Left cardiac atrium (tissue), 4 donors: Measurements from ENCODE around the gene CCDC85B. TPM values are rescaled to one million over a fixed set of nuclear protein-coding genes. Genes with fewer than 3 reads are reported as not detected.

Experiments
- ATAC-seq, 2 donors: fragments of 200-7000 bp; cut with Tn5 transposase; one replicate each; pipeline ENCODE4 v1.9.1; 2020; ENCODE audit warnings: mild to moderate bottlenecking in 2 of 2, moderate library complexity in 2 of 2
- DNase-seq: peaks from one replicate; pipeline ENCODE4 v3.0.0-alpha.2; 2020
- intact Hi-C, 2 donors: fragments of 100-400 bp; cut with DNase I; formaldehyde crosslinking; loops; one replicate each; pipeline versions ENCODE4 v1.14.1 to v1.15.1; 2022 to 2023
- total RNA-seq, 2 donors: library from RNA; stranded (reverse); fragmentation: NEBNext Ultra II Directional; extraction: Animal tissue kit (Norgen Biotek cat#: 25700); gene quantifications; one replicate each; pipeline ENCODE4 v1.2.1, GENCODE V29; 2021
- donor health status: DM: no; HTN: yes; CAD: no.
- donor health status: DM: no; HTN: yes; CAD: no; lungs with severe emphysema.
- donor health status: DM: yes; HTN: yes; CAD: no.
- donor health status: Dilated cardiomyopathy.

Gene CCDC85B
- total RNA-seq, 2 donors from 2014 or later, result 45.8 to 63.5 TPM

DNA sequence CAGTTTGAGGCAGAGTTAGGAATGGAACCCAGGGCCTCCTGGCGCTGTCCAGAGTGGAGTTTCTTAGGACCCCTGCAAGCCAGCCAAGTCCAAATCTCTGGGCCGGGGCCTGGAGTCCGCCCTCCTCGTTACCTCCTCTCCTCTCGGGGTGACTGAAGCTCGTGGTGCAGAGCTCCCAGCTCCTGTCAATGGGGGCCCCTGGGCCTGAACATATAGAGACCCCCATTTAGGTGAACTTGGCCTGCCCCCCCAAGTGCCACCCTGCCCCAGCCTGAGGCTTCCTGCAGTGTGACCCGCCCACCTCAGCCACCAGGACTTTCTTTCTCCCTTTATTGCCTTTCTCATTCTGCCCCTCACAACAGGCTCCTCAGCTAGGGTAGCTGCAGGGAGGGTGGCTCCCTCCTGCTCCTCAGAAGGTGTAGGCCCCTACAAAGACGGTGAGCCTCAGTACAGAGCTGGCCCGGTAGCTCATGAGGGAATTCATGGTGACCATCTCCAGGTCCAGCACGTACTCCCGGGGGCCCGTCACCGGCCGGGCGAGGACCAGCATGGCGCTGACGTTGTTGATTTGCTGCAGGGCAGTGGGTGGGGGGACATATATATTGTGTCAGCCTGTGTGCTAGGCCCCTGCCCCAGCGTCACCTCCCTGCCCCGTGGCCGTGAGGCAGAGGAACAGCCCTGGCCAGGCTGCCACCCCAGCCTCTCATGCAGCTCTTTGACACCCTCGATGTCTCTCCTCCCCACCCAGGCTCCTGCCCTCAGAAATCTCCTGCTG, 23.8 kb upstream of the CCDC85B start:
- ATAC-seq (no peak), DNase-seq (peak; percentile 17)
- intact Hi-C loops, result no loop called here

DNA sequence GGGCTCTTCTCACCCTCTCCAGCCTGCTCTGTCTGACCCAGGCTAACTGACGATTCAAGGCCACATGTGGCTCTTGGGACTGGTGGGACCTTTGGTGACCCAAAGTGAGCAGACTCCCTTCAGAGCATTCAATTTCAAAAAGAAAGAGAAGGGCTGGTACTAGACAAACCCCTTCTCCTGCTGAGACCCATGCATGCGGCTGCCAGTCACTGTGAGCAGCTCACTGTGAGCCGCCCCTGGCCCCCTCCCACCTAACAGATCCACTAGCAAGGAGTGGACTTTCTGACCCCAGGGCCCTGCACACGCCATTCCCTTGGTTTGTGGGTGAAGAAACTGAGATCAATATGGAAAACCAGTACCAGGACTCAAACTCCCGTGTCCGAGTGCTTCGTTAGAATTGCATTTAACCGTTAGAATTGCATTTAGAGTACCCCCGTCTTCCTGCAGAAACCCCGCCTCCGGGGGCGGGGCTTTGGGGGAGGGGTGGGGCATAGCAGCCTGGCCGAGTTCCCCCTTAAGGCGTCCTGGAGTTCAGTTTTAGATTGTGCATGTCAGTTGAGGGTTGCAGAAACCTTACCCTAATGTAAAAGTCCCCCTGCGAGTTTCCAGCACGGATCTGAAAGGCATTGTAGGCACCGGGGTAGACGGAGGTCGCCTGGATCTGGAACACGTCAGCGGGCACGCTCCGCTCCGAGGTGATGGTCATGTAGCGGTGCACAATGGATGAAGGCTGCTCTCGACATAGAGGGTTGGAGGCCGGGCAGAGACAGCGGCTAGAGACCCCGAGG, 23.0 kb upstream of the CCDC85B start:
- intact Hi-C loops, result no loop called here
- DNase-seq (peak; percentile 33), ATAC-seq (no peak)

DNA sequence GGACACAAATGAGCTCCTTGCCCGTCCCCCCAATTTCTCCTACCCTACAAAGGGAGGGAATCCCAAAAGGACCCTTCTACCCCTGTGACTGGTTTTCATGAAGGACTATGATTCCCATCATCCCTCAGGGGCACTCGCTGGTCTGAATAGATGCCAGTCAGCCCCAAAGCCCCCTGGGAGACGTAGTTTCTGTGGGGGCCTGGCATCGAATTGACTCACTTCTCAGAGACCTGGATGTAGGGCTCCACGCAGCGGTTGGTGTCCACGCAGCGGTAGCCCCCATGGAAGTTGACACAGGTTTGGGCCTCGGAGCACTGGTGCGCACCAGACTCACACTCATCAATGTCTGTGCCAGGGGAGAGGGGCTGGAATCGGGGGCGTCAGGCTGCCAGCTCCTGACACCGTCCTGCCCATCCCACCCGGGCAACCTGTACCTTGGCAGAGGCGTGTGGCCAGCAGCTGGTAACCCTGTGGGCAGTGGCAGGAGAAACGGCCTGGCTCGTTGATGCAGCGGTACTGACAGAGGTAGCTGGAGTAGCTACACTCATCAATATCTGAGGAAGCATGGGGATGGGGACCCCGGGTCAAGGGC, 22.3 kb upstream of the CCDC85B start:
- DNase-seq (peak; percentile 20), ATAC-seq (no peak)
- intact Hi-C loops, result no loop called here

DNA sequence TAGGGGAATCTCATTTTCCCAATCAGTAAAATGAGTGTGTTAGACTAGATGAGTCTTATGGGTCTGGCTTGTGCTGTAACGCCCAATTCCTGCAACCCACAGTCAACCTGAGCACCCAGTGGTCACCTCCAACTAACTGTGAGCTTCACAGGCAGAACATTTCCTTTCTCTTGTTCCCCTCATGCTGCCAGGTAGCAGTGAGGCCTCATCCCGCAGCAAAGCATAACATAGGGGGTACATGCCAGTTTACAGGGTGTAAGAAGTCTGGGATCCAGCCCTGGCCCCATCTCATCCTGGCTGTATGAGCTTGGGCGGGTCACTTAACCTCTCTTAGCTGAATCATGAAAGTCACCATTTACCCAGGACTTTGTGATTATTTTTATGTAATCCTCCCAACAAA, 21.6 kb upstream of the CCDC85B start:
- DNase-seq (no peak), ATAC-seq (no peak)
- intact Hi-C loops, result no loop called here

DNA sequence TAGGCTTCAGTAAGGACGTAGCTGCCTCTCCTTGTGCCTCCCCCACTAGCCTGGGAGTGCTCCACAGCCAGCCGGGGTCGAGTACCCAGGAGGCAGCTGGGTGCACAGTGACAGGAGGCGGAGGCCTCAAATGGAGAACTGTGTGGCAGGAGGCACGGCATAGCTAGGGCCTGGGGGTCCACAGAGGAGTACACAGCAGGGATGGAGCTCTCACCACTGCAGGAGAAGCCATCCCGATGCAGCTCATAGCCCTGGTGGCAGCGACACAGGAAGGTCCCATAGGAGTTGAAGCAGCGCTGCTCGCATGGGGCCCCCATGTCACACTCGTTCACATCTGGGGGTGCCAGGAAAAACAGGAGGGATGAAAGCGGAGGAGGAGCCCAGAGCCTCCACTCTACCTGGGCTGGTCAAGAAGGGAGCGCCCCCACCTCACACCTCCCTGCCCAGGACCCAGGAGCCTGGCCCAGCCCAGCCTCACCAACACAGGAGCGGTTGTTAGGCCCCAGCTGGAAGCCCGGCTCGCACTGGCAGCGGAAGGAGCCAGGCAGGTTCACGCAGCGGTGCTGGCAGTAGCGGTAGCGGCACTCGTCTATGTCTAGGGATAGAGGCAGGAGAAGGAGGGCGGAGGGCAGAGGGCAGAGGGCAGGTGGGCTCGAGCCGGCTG, 20.7 kb upstream of the CCDC85B start:
- ATAC-seq (no peak), DNase-seq (no peak)
- intact Hi-C loops, result no loop called here

DNA sequence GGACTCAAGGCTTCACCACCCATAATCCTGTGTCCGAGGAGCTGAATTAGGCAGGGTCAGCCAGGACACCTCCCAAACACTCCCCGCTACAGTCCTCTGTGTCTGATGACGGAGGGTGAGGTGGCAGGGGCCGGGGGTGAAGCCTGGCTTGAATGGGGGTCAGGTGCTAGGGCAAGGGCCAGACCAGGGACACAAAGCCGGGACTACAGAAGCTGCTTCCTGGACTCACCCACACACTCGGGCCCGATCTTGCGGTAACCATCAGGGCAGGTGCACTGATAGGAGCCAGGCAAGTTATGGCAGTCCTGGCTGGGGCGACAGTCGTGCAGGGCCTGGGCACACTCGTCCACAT, 20.2 kb upstream of the CCDC85B start:
- ATAC-seq (no peak), DNase-seq (peak; percentile 27)
- intact Hi-C loops, result no loop called here

DNA sequence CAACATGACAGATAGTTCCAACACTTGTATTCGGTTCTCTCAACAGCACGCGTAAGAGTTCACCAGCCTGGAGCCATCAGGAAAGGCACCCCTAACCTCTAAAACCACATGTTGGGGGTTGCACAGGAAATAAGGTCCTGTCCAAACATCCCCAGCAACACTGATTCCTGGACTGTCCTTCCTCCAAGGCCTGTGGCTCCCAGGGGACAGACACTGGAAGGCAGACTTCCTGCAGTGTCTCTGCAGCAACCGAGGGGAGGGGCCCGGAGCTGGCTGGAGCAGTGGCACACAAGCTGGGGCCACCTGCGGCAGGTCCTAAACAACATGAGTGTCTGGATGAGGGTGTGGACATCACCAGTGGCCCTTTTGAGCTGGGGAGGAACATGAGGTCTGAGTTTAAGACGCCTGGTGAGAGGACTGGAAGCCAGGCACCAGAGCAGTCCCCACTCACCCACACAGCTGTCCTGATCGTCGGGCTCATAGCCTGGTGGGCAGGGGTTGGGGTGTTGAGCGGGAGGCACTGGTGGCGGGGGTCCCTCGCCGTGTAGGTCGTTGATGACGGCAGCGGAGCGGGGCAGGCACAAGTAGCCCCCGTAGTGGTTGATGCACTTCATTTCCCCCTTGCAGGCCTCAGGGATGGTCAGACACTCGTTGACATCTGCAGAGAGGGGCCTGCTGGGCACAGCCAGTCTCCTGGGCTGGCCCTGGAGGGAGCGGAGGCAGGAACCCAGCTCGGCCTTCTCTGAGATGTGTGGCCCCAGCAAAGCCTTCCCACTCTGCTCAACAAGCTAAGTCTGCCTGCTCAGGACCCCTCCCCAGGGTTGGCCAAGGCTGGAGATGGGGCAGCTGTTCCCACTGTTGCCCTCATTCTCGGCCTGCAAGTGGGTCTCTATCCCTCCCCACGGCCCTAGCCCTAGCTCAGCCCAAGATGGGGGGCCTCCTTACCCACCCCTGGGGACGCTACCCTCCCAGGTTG, 19.5 kb upstream of the CCDC85B start:
- ATAC-seq, result no peak
- no peak for DNase-seq
- intact Hi-C loops, result no loop called here

DNA sequence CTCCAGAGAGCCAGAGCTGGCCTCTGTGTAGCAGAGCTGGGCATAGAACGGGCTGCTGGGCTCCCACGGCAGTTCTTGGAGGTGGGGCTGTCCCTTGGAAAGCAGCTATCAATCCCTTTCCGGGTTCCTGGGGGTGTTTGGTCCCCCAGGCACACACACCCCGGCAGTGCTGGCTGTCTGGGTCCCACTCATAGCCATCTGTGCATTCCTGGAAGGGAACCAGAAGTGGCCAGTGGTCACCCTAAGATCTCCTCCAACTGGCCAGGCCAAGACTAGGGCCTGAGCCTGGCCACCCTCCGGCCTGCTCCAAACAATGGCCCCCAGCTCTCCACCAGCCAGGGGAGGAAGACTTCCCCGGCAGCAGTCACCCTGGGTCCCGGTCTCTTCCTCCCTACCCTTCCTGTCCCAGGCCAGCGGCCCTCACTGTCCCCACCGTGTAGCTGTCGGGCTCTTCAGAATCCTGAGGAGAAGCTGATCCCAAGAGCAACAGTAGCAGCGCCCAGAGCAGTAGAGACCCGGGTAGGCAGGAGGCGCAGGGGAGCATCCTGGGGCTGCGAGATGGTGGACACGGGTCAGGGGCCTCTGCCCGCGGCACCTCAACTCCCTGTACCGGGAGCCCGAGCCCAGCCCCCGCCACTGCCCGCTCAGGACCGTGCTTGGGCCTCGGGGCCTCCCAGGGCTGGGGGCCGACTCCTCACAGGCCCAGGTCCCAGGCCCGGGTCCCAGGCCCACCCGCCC, 18.5 kb upstream of the CCDC85B start:
- DNase-seq, result no peak
- ATAC-seq, result peak; percentile 5 to 6
- intact Hi-C loops, result no loop called here

DNA sequence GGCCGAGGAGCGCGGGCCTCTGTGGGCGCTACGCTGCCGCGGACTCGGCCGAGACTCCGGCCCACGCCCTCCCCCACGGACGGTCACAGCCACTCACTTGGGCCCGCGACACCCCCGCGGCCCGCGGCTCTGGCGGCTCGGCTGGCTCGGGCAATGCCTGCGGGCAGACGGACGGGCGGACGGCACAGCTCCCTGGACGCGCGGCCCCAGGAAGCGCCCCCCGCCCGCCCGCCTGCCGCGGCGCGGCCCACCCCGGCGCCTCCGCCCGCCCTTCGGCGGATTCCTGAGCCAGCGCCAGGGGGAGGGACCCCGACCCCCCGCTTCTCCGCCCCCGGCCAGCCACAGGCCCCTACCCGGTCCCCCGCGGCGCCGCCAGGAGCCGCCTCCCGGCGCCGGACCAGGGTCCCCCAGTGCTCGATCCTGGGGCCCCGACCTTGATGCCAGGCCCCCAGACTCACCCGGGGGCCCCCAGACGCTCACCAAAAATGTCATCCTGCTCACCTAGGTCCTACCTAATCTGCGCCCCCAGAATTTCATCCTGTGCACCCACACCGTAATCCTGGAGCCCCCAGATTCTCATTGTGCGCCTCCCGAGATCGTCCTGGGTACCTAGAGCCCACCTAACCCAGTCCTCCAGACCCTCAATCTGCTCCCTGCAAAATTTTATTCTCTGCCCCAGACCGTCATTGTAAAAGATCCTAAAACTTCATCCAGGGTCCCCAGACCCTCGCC, 17.7 kb upstream of the CCDC85B start, which contains the start of gene EFEMP2:
TSS of gene EFEMP2 (minus strand) at position 215 of the 732 bp plus-strand sequence. CDS start 446 bp downstream, outside the sequence.
- ATAC-seq (peak; percentile 50 to 64), DNase-seq (no peak)
- intact Hi-C loops, result loop anchor here in 1 of 2 donors (1.0 kb wide), 1 partner anchor 12 kb away; the partner anchor contains the start of gene MUS81

DNA sequence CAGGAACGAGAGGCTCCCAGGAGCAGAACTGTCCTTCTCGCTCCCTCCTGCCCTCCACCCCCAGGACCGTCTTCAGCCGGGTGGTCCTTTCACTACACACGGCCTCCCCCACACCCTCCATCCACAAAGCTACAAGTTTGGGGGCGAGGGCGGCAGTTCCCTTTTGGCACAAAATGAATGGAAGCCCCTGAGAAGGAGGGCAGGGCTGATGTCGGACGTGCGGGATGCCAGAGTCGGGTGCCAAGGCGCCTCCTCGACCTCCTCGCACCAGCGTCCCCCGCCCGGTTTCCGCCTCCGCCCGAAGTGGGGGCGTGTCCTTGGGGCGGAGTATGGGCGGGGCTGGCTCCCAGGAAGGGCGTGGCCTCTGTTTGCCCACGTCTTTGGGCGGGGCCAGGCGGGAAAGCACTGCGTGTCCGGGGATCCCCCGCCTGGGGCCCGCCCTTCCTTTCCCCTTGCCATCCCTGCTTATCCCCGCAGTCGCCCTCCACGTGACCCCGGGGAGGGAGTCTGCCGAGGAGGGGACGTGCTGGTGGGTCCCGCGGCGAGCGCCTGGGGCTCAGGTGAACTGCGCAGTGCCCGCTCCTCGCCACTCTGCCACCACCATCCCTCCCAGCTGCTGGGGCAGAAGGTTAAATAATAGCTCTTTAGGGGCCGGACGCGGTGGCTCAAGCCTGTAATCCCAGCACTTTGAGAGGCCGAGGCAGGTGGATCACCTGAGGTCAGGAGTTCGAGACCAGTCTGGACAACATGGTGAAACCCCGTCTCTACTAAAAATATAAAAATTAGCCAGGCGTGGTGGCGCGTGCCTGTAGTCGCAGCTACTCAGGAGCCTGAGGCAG, 16.9 kb upstream of the CCDC85B start:
- ATAC-seq (peak; percentile 95), DNase-seq (peak; percentile 96)
- intact Hi-C loops, result loop anchor here in 1 of 2 donors (1.0 kb wide), 1 partner anchor 13 kb away; the partner anchor contains the start of gene MUS81

DNA sequence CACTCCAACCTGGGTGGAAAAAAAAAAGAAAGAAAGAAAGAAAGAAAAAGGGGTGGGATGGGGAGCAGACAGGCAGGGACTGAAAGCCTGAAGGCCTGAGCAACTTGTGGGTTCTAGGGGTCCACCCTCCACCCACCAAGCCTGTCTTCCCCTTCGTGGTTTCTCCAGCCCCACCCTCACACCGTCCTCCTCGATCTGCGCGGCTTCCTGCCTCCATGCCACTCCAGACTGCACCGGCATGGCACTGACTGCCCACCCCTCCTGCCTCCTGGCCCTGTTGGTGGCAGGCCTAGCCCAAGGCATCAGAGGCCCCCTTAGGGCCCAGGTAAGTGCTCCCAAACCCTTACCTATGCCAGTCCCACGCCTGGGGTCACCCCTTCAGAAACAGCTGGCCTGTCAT, 10.9 kb upstream of the CCDC85B start, which contains the start of gene CTSW:
TSS of gene CTSW (plus strand) at position 221 of the 400 bp plus-strand sequence. CDS start at position 239, 18 bp downstream.
- intact Hi-C loops, result loop anchor here in 1 of 2 donors (5.0 to 10.0 kb wide), 2 partner anchors 85 to 108 kb away; partner anchors contain the start of gene SART1
- DNase-seq (peak; percentile 23), ATAC-seq (peak in 1 of 2 donors; percentile 31)

DNA sequence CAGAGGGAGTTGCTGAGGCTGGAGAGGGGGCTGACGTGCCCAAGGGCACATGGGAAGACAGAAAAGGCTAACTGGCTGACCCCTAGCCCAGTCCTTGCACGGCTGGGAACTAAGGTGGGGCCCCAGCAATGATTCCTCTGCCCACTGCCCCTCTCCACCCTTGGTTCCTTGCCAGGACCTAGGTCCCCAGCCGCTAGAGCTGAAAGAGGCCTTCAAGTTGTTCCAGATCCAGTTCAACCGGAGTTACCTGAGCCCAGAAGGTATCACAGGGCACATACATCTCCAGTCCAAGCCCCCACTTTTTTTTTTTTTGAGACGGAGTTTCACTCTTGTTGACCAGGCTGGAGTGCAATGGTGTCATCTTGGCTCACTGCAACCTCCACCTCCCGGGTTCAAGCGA, 10.4 kb upstream of the CCDC85B start:
- DNase-seq (peak; percentile 15), ATAC-seq (no peak)
- intact Hi-C loops, result loop anchor here in 1 of 2 donors (5.0 to 10.0 kb wide), 2 partner anchors 85 to 107 kb away; partner anchors contain the start of gene SART1

DNA sequence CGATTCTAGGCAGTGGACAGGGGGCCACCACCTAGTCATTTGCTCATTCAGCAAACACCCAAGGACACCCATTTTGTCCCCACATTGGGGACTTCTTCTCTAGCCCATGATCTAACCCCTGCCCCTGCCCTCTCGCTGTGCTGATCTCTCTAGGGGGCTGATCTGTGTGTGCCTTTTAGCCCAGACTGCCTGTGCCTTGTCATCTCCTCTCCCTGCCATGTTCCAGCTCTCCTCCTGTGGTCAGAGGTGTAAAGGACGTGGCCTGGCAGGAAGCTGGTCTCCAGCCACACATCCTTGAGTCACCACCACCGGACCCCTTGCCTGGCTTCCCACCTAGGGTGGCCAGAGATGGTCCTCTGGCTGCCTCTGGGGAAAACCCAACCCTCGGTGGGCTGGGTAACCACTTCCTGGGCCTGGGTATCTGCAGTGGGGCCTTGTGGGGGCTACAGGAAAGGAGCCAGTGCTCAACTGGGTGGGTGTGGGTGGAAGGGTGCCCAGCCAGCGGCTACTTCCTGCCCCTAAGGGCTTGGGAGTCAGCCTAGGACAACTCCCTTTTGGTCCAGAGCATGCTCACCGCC, 9.5 kb upstream of the CCDC85B start:
- intact Hi-C loops, result loop anchor here in 1 of 2 donors (5.0 to 10.0 kb wide), 2 partner anchors 84 to 106 kb away; partner anchors contain the start of gene SART1
- DNase-seq (peak; percentile 10), ATAC-seq (no peak)

DNA sequence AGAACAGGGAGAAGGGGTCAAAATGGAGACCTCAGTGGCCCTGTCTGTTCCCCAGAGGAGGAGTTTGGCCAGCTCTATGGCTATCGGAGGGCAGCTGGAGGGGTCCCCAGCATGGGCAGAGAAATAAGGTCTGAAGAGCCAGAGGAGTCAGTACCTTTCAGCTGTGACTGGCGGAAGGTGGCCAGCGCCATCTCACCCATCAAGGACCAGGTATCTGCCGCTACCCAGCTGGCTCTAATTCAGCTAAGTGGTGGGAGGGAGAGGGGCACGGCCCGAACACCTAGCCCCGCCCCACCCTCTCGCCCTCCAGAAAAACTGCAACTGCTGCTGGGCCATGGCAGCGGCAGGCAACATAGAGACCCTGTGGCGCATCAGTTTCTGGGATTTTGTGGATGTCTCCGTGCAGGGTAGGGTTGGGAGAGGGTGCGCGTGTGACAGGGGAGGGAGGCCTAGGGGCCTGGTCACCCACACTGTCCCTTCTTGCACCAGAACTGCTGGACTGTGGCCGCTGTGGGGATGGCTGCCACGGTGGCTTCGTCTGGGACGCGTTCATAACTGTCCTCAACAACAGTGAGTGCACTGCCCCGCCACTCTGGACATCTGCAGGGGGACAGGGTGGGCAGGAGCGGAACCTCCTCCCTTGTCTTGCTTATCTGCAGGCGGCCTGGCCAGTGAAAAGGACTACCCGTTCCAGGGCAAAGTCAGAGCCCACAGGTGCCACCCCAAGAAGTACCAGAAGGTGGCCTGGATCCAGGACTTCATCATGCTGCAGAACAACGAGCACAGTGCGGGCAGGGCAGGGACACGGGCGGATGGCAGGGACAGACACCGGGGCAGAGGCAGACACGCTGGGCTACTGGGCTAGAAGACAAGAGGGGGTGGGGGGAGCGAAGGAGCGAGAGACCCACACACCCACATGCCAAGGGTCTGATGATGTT, 8.1 kb upstream of the CCDC85B start:
- DNase-seq, result peak; percentile 28
- intact Hi-C loops, result loop anchor here in 1 of 2 donors (5.0 to 10.0 kb wide), 2 partner anchors 82 to 105 kb away; partner anchors contain the start of gene SART1
- no peak for ATAC-seq
